HG03565 (cell line): ENCODE data around the gene OPA1.

Source experiments
- ATAC-seq: cut with Tn5 transposase; IDR thresholded peaks from one replicate; pipeline ENCODE4 v1.9.1; 2021; ENCODE audit warnings: mild to moderate bottlenecking, moderate library complexity; ENCODE audit not compliant: unreplicated experiment

Gene OPA1

GRCh38 chr3:193592841-193593667 is at the start of gene OPA1:
OPA1 (plus strand) TSS chr3:193593208; CDS start chr3:193593378, 170 bp downstream.
- peak; percentile 97 for ATAC-seq

GRCh38 chr3:193544289-193544688 is 48.7 kb upstream of the OPA1 start:
- ATAC-seq = no peak

- no peak for ATAC-seq
Observed at GRCh38 chr3:193545304-193545703, 47.7 kb upstream of the OPA1 start.

- ATAC-seq = no peak
Observed at GRCh38 chr3:193546129-193546528, 46.9 kb upstream of the OPA1 start.

GRCh38 chr3:193548406-193548805 is 44.6 kb upstream of the OPA1 start:
- no peak for ATAC-seq

- no peak for ATAC-seq
Observed at GRCh38 chr3:193552923-193553322, 40.1 kb upstream of the OPA1 start.

GRCh38 chr3:193553586-193553985 is 39.4 kb upstream of the OPA1 start:
- no peak for ATAC-seq

- no peak for ATAC-seq
Observed at GRCh38 chr3:193554811-193555210, 38.2 kb upstream of the OPA1 start, which contains the start of gene ATP13A4. ATP13A4 (minus strand) TSS chr3:193554895; CDS start chr3:193554799, 96 bp downstream.

GRCh38 chr3:193556841-193557240 is 36.2 kb upstream of the OPA1 start:
- no peak for ATAC-seq

- ATAC-seq = no peak
Observed at GRCh38 chr3:193559100-193559499, 33.9 kb upstream of the OPA1 start.

GRCh38 chr3:193560091-193560490 is 32.9 kb upstream of the OPA1 start:
- ATAC-seq = no peak

- no peak for ATAC-seq
Observed at GRCh38 chr3:193560870-193561269, 32.1 kb upstream of the OPA1 start.

GRCh38 chr3:193563426-193563825 is 29.6 kb upstream of the OPA1 start:
- no peak for ATAC-seq

- no peak for ATAC-seq
Observed at GRCh38 chr3:193564012-193564411, 29.0 kb upstream of the OPA1 start.

- ATAC-seq = no peak
Observed at GRCh38 chr3:193569119-193569518, 23.9 kb upstream of the OPA1 start.

GRCh38 chr3:193572426-193572908 is 20.5 kb upstream of the OPA1 start:
- ATAC-seq = peak; percentile 70

GRCh38 chr3:193573403-193574191 is 19.4 kb upstream of the OPA1 start:
- no peak for ATAC-seq

GRCh38 chr3:193574488-193575070 is 18.4 kb upstream of the OPA1 start:
- no peak for ATAC-seq

- ATAC-seq = no peak
Observed at GRCh38 chr3:193585530-193585929, 7.5 kb upstream of the OPA1 start.

GRCh38 chr3:193586526-193586925 is 6.5 kb upstream of the OPA1 start:
- no peak for ATAC-seq

- no peak for ATAC-seq
Observed at GRCh38 chr3:193589129-193589528, 3.9 kb upstream of the OPA1 start.
